ENCODE results near the gene REEP5. TPM values are rescaled to one million over a fixed set of nuclear protein-coding genes. Genes with fewer than 3 reads are reported as not detected.

The REEP5 gene
- total and polyA plus RNA-seq, 9 of the 15 experiments (the other 6 are each of a cell fraction or from before 2014, with no cell fraction given), result 14.7 to 102 (median 36.0) TPM

DNA sequence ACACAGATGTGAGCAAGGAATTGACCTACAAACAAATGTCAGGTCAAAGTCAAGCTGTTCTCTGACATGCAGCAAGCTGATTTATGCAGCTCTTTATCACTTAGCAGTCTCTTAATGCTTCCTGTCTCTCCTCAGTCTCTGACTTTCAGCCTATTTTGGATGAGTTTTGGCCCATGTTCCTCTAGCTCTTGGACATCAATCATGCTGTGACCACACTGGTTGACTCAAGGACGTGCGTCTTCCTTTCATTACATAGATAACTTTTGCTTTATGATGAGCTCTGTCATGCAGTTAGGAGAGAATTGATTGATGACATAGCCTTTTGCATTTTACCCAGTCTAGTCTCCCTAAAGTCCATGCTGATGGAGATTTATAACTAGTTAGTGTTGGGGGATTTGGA lies 9.4 kb upstream of the REEP5 start (continued):
- TF ChIP-seq NFIC (IDR thresholded peaks at IDR 0.05) (peak; percentile 30), GABPA (tag; conservative IDR thresholded peaks at IDR 0.05; ENCODE audit: low read depth) (peak; percentile 54), ZNF699 (CRISPR knock-in tag; IDR thresholded peaks at IDR 0.05; ENCODE audit: insufficient replicate concordance) (no peak), POLR2H (tag; IDR thresholded peaks at IDR 0.05; ENCODE audit: low read depth) (no peak), ARID1B (IDR thresholded peaks at IDR 0.05) (peak; percentile 75), KDM4B (IDR thresholded peaks at IDR 0.05; ENCODE audit: borderline replicate concordance in 2 of 2, low read depth in 1 of 2) (peak in 1 of 2 experiments; percentile 55; a peak in 1 of 4 replicates), SAFB2 (IDR thresholded peaks at IDR 0.05; ENCODE audit: borderline replicate concordance, low read depth, low read length, severe bottlenecking) (no peak), CTBP1 (IDR thresholded peaks at IDR 0.05; ENCODE audit: borderline replicate concordance) (peak; percentile 91), HDAC8 (tag; IDR thresholded peaks at IDR 0.05) (no peak), JUNB (CRISPR knock-in tag; conservative IDR thresholded peaks at IDR 0.05) (no peak), RNF2 (IDR thresholded peaks at IDR 0.05) (peak; percentile 59; the same call in 1 of the 2 replicates), ZNF175 (CRISPR knock-in tag; IDR thresholded peaks at IDR 0.05; ENCODE audit: low read depth) (peak; percentile 54; the same call in 1 of the 2 replicates), SMARCE1 (IDR thresholded peaks at IDR 0.05) (peak; percentile 72; the same call in 1 of the 2 replicates), NR2F6 (CRISPR knock-in tag; IDR thresholded peaks at IDR 0.05) (no peak), ZFP36 (IDR thresholded peaks at IDR 0.05; ENCODE audit: low read depth, low read length, partially characterized antibody) (peak; percentile 31), TCF3 (CRISPR knock-in tag; IDR thresholded peaks at IDR 0.05) (peak; percentile 55), SMARCA4 (IDR thresholded peaks at IDR 0.05) (peak; percentile 62; the same call in 1 of the 2 replicates), RFX5 (IDR thresholded peaks at IDR 0.05; ENCODE audit: low read depth, low read length) (no peak), CBFA2T2 (conservative IDR thresholded peaks at IDR 0.05) (peak; percentile 64), MTA1 (IDR thresholded peaks at IDR 0.05; ENCODE audit: borderline replicate concordance) (peak; percentile 42; the same call in 1 of the 2 replicates)
- TF ChIP-seq, protein P1, sequence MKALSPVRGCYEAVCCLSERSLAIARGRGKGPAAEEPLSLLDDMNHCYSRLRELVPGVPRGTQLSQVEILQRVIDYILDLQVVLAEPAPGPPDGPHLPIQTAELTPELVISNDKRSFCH (CRISPR knock-in tag; IDR thresholded peaks at IDR 0.05), result no peak
- TF ChIP-seq, protein P1 (tag; IDR thresholded peaks at IDR 0.05), result 0 out of 2 replicates have a peak, but pooled peaks have one; percentile 51
- TF ChIP-seq, protein P2, sequence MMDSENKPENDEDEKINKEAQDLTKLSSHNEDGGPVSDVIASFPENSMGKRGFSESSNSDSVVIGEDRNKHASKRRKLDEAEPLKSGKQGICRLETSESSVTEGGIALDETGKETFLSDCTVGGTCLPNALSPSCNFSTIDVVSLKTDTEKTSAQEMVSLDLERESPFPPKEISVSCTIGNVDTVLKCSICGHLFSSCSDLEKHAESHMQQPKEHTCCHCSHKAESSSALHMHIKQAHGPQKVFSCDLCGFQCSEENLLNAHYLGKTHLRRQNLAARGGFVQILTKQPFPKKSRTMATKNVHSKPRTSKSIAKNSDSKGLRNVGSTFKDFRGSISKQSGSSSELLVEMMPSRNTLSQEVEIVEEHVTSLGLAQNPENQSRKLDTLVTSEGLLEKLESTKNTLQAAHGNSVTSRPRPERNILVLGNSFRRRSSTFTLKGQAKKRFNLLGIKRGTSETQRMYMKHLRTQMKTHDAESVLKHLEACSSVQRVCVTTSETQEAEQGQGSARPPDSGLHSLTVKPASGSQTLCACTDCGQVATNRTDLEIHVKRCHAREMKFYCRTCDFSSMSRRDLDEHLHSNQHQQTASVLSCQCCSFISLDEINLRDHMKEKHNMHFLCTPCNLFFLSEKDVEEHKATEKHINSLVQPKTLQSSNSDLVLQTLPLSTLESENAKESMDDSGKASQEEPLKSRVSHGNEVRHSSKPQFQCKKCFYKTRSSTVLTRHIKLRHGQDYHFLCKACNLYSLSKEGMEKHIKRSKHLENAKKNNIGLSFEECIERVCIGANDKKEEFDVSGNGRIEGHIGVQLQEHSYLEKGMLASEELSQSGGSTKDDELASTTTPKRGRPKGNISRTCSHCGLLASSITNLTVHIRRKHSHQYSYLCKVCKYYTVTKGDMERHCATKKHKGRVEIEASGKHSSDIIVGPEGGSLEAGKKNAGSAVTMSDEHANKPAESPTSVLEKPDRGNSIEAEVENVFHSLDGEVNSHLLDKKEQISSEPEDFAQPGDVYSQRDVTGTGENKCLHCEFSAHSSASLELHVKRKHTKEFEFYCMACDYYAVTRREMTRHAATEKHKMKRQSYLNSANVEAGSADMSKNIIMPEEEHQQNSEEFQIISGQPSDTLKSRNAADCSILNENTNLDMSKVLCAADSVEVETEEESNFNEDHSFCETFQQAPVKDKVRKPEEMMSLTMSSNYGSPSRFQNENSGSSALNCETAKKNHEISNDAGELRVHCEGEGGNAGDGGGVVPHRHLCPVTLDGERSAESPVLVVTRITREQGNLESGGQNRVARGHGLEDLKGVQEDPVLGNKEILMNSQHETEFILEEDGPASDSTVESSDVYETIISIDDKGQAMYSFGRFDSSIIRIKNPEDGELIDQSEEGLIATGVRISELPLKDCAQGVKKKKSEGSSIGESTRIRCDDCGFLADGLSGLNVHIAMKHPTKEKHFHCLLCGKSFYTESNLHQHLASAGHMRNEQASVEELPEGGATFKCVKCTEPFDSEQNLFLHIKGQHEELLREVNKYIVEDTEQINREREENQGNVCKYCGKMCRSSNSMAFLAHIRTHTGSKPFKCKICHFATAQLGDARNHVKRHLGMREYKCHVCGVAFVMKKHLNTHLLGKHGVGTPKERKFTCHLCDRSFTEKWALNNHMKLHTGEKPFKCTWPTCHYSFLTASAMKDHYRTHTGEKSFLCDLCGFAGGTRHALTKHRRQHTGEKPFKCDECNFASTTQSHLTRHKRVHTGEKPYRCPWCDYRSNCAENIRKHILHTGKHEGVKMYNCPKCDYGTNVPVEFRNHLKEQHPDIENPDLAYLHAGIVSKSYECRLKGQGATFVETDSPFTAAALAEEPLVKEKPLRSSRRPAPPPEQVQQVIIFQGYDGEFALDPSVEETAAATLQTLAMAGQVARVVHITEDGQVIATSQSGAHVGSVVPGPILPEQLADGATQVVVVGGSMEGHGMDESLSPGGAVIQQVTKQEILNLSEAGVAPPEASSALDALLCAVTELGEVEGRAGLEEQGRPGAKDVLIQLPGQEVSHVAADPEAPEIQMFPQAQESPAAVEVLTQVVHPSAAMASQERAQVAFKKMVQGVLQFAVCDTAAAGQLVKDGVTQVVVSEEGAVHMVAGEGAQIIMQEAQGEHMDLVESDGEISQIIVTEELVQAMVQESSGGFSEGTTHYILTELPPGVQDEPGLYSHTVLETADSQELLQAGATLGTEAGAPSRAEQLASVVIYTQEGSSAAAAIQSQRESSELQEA (IDR thresholded peaks at IDR 0.05; ENCODE audit: low read depth), result no peak
